Right renal pelvis (tissue), 4 donors: ENCODE measurements around the gene MOB3A. TPM values are rescaled to one million over a fixed set of nuclear protein-coding genes. Genes with fewer than 3 reads are reported as not detected.
"Not testable (repeated sequence)": the region's sequence is repeated elsewhere in the genome, so short reads cannot be mapped to it uniquely, and the experiment has no call there.

Source experiments
- DNase-seq, 4 donors: peaks; one replicate each; pipeline ENCODE4 v3.0.0-alpha.2; 2013; ENCODE audit warnings: low read depth in 4 of 4, low spot score in 3 of 4, missing footprints in 1 of 4
- polyA plus RNA-seq, 4 donors: library from polyadenylated mRNA; unstranded; fragments of 120-200 nt; gene quantifications; one replicate each; pipeline ENCODE4 v1.2.1, GENCODE V29; 2013; ENCODE audit not compliant: insufficient read length in 4 of 4

MOB3A gene
- polyA plus RNA-seq, 4 donors: 23.4 to 26.8 (median 25.1) TPM

- DNase-seq: no peak
Measured at GRCh38 chr19:2037651-2038255, 58.4 kb downstream of the MOB3A start.

- no peak for DNase-seq
Measured at GRCh38 chr19:2036424-2036823, 59.7 kb downstream of the MOB3A start.

- DNase-seq: no peak
Measured at GRCh38 chr19:2035590-2035991, 60.5 kb downstream of the MOB3A start.

- no peak for DNase-seq
Measured at GRCh38 chr19:2034729-2035589, 61.2 kb downstream of the MOB3A start.

- DNase-seq: not testable (repeated sequence)
Measured at GRCh38 chr19:2034253-2034652, 61.9 kb downstream of the MOB3A start.

GRCh38 chr19:2033825-2034159 lies 62.3 kb downstream of the MOB3A start:
- DNase-seq: no peak

GRCh38 chr19:2033115-2033824 lies 62.9 kb downstream of the MOB3A start:
- DNase-seq: no peak

- no peak for DNase-seq
Measured at GRCh38 chr19:2032296-2032941, 63.7 kb downstream of the MOB3A start.

GRCh38 chr19:2027361-2027760 lies 68.8 kb downstream of the MOB3A start:
- no peak for DNase-seq

- no peak for DNase-seq
Measured at GRCh38 chr19:2026770-2027169, 69.4 kb downstream of the MOB3A start.

GRCh38 chr19:2022289-2022688 lies 73.8 kb downstream of the MOB3A start:
- DNase-seq: no peak

- DNase-seq: no peak
Measured at GRCh38 chr19:2021453-2022140, 74.5 kb downstream of the MOB3A start.

Other genes starting within 250 kb of the MOB3A start
- gene REXO1, start 247.8 kb downstream of the MOB3A start, polyA plus RNA-seq: 10 to 100 TPM; 23.5 to 32.9 (median 25.1) TPM
- 10 to 100 TPM in 1 of 4 donors, 1 to 10 TPM in 3; 6.1 to 12.3 (median 7.1) TPM for gene KLF16, start 232.7 kb downstream of the MOB3A start, polyA plus RNA-seq
- 10 to 100 TPM; 37.8 to 71.5 (median 40.0) TPM for gene ABHD17A, start 210.8 kb downstream of the MOB3A start, polyA plus RNA-seq
- gene ADAT3, start 190.9 kb downstream of the MOB3A start, polyA plus RNA-seq: 1 to 10 TPM; 1.8 to 4.4 (median 2.2) TPM
- 10 to 100 TPM; 58.1 to 80.5 (median 73.0) TPM for gene SCAMP4, start 190.9 kb downstream of the MOB3A start, polyA plus RNA-seq
- gene CSNK1G2, start 155.2 kb downstream of the MOB3A start, polyA plus RNA-seq: 10 to 100 TPM; 51.2 to 73.3 (median 58.7) TPM
- gene BTBD2, start 80.6 kb downstream of the MOB3A start, polyA plus RNA-seq: 100 to 1,000 TPM in 2 of 4 donors, 10 to 100 TPM in 2; 86.4 to 114 (median 100) TPM
- gene MKNK2, start 45.1 kb downstream of the MOB3A start, polyA plus RNA-seq: 10 to 100 TPM; 62.2 to 94.8 (median 66.3) TPM
- 1 to 10 TPM; 6.2 to 7.2 (median 7.0) TPM for gene IZUMO4, start 589 bp upstream of the MOB3A start, polyA plus RNA-seq
- gene AP3D1, start 55.2 kb upstream of the MOB3A start, polyA plus RNA-seq: 100 to 1,000 TPM in 3 of 4 donors, 10 to 100 TPM in 1; 96.5 to 124 (median 111) TPM
- gene DOT1L, start 67.6 kb upstream of the MOB3A start, polyA plus RNA-seq: 10 to 100 TPM; 22.8 to 32.3 (median 26.3) TPM
- gene PLEKHJ1, start 140.0 kb upstream of the MOB3A start, polyA plus RNA-seq: 10 to 100 TPM; 58.4 to 91.2 (median 63.3) TPM
- 10 to 100 TPM; 65.4 to 91.1 (median 73.2) TPM for gene SF3A2, start 140.5 kb upstream of the MOB3A start, polyA plus RNA-seq
- gene AMH, start 153.0 kb upstream of the MOB3A start, polyA plus RNA-seq: 1 to 10 TPM; 1.7 to 4.0 (median 2.2) TPM
- under 1 TPM; 0.30 to 0.91 (median 0.45) TPM for gene JSRP1, start 160.1 kb upstream of the MOB3A start, polyA plus RNA-seq
- gene PEAK3, start 185.8 kb upstream of the MOB3A start, polyA plus RNA-seq: under 1 TPM in 3 of 4 donors, not detected in 1; 0.06 to 0.08 (median 0.06) TPM
- under 1 TPM in 1 of 4 donors, not detected in 3; 0.06 TPM for gene LINGO3, start 211.8 kb upstream of the MOB3A start, polyA plus RNA-seq
- gene LSM7, start 232.3 kb upstream of the MOB3A start, polyA plus RNA-seq: 100 to 1,000 TPM in 1 of 4 donors, 10 to 100 TPM in 3; 69.8 to 117 (median 73.1) TPM
- gene SPPL2B, start 232.4 kb upstream of the MOB3A start, polyA plus RNA-seq: 10 to 100 TPM; 53.8 to 91.6 (median 59.9) TPM